ENCODE measurements around the gene EED.
"Not testable (repeated sequence)": the region's sequence is repeated elsewhere in the genome, so short reads cannot be mapped to it uniquely, and the experiment has no call there.

The EED gene

DNA sequence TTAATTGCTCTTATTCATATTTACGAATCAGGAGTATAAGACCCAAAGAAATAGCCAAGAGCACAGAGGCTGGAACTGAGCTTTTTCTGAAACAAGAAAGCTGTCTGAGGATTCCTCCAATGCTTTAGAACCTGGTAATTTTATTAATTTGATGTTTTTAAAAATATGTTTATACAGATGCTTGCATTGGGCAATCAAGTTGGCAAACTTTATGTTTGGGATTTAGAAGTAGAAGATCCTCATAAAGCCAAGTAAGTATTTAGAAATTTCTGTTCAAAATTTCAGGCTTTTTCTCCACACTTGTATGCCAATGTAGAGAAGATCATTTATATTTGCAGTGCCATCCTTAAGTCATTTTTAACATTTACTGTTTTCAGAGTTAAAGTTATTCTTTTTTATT lies 33.2 kb downstream of the EED start:
- H3K4me1 ChIP-seq (ENCODE audit: insufficient read depth, poor library complexity, severe bottlenecking) = no peaks in the 10 kb centered on the region
- no peak overlapping the region for H3K27ac ChIP-seq (ENCODE audit: poor library complexity, severe bottlenecking)
- H3K4me3 ChIP-seq (ENCODE audit: severe bottlenecking) = no peak overlapping the region
- ATAC-seq (ENCODE audit: low read depth) (no peak), DNase-seq (ENCODE audit: low spot score) (no peak)
- H3K9me3 ChIP-seq (ENCODE audit: severe bottlenecking) = no peaks in the 10 kb centered on the region
- peaks cover 52% of the 10 kb centered on the region for H3K36me3 ChIP-seq (ENCODE audit: low read depth)
- H3K27me3 ChIP-seq (ENCODE audit: insufficient read depth, poor library complexity, severe bottlenecking) = no peaks in the 10 kb centered on the region
- no peak for TF ChIP-seq CTCF (IDR thresholded peaks at IDR 0.05; ENCODE audit: poor library complexity, severe bottlenecking)

GRCh38 chr11:86278226-86278625 lies 33.7 kb downstream of the EED start:
- Histone ChIP-seq H3K4me1 (ENCODE audit: insufficient read depth, poor library complexity, severe bottlenecking) (no peaks in the 10 kb centered on the region), H3K27me3 (ENCODE audit: insufficient read depth, poor library complexity, severe bottlenecking) (no peaks in the 10 kb centered on the region), H3K27ac (ENCODE audit: poor library complexity, severe bottlenecking) (no peak overlapping the region), H3K36me3 (ENCODE audit: low read depth) (peaks cover 48% of the 10 kb centered on the region), H3K9me3 (ENCODE audit: severe bottlenecking) (no peaks in the 10 kb centered on the region), H3K4me3 (ENCODE audit: severe bottlenecking) (no peak overlapping the region)
- ATAC-seq (ENCODE audit: low read depth) = no peak
- DNase-seq (ENCODE audit: low spot score) = no peak
- no peak for TF ChIP-seq CTCF (IDR thresholded peaks at IDR 0.05; ENCODE audit: poor library complexity, severe bottlenecking)

DNA sequence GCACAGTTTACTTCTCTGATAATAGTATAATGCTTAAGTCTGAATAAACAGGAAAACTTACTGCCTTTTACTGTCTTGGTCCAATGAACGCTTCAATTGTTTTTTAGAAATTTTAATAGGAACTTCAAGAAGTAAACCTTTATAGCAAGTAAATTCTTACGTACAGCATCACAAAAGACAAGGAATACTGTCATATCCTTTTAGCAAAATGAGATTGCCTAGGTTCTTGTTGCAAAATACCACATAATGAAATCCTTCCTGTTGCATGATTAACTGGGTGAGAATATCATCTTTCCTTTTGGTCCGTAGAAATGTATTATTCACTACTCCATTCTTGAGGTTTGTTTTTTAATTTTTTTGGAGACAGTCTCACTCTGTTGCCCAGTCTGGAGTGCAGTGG lies 35.2 kb downstream of the EED start:
- ATAC-seq (ENCODE audit: low read depth) = no peak
- DNase-seq (ENCODE audit: low spot score) = no peak
- H3K4me1 ChIP-seq (ENCODE audit: insufficient read depth, poor library complexity, severe bottlenecking) = no peaks in the 10 kb centered on the region
- H3K27me3 ChIP-seq (ENCODE audit: insufficient read depth, poor library complexity, severe bottlenecking) = no peaks in the 10 kb centered on the region
- peaks cover 43% of the 10 kb centered on the region for H3K36me3 ChIP-seq (ENCODE audit: low read depth)
- H3K4me3 ChIP-seq (ENCODE audit: severe bottlenecking) = no peak overlapping the region
- no peak overlapping the region for H3K27ac ChIP-seq (ENCODE audit: poor library complexity, severe bottlenecking)
- no peaks in the 10 kb centered on the region for H3K9me3 ChIP-seq (ENCODE audit: severe bottlenecking)
- no peak for TF ChIP-seq CTCF (IDR thresholded peaks at IDR 0.05; ENCODE audit: poor library complexity, severe bottlenecking)

- Histone ChIP-seq H3K27ac (ENCODE audit: poor library complexity, severe bottlenecking) (no peak overlapping the region), H3K27me3 (ENCODE audit: insufficient read depth, poor library complexity, severe bottlenecking) (no peaks in the 10 kb centered on the region), H3K36me3 (ENCODE audit: low read depth) (no peaks in the 10 kb centered on the region), H3K4me3 (ENCODE audit: severe bottlenecking) (no peak overlapping the region), H3K9me3 (ENCODE audit: severe bottlenecking) (no peaks in the 10 kb centered on the region), H3K4me1 (ENCODE audit: insufficient read depth, poor library complexity, severe bottlenecking) (no peaks in the 10 kb centered on the region)
- DNase-seq (ENCODE audit: low spot score) (no peak), ATAC-seq (ENCODE audit: low read depth) (no peak)
- TF ChIP-seq CTCF (IDR thresholded peaks at IDR 0.05; ENCODE audit: poor library complexity, severe bottlenecking) = no peak
Measured at GRCh38 chr11:86287468-86287796, 42.9 kb downstream of the EED start.

DNA sequence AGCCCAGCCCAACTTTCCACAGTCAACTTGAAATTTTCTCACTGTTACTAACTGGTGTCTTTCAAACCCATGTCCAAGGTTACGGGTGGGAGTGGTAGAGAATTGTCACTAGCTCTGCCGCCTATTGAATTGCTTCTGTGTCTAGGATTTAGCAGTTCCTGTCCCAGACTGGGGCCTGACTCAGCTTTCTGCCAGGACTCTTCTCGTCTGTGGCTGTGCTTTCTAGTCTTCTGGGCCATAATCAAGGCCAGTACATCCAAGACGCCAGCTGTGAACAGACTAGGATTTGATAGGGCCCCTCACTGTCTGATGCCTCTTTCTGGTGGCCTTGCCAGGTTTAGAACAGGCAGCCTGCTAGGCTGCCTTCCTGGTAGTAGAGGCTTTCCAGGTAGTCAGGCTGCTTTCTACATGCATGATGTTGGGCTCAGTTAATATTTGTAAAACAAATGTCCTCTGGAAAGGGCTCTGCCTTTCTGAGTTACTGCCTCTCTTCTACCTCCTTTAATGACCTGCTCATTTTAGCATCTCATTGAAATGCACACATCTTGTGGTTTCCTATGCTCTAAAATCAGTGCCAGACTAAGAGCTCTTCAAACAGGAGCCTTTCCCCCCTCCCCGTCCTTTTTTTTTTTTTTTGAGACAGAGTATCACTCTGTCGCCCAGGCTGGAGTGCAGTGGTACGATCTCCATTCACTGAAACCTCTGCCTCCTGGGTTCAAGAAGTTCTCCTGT lies 44.4 kb downstream of the EED start:
- Histone ChIP-seq H3K27me3 (ENCODE audit: insufficient read depth, poor library complexity, severe bottlenecking) (no peaks in the 10 kb centered on the region), H3K36me3 (ENCODE audit: low read depth) (no peaks in the 10 kb centered on the region), H3K4me1 (ENCODE audit: insufficient read depth, poor library complexity, severe bottlenecking) (no peaks in the 10 kb centered on the region), H3K27ac (ENCODE audit: poor library complexity, severe bottlenecking) (no peak overlapping the region), H3K9me3 (ENCODE audit: severe bottlenecking) (no peaks in the 10 kb centered on the region), H3K4me3 (ENCODE audit: severe bottlenecking) (no peak overlapping the region)
- ATAC-seq (ENCODE audit: low read depth) (no peak), DNase-seq (ENCODE audit: low spot score) (no peak)
- TF ChIP-seq CTCF (IDR thresholded peaks at IDR 0.05; ENCODE audit: poor library complexity, severe bottlenecking) = no peak

- DNase-seq (ENCODE audit: low spot score); H3K4me1 ChIP-seq (ENCODE audit: insufficient read depth, poor library complexity, severe bottlenecking): not testable (repeated sequence)
Measured at GRCh38 chr11:86289508-86290280, 45.1 kb downstream of the EED start.

More at GRCh38 chr11:86289508-86290280, 45.1 kb downstream of the EED start:
- not testable (repeated sequence) for H3K27ac ChIP-seq (ENCODE audit: poor library complexity, severe bottlenecking); H3K4me3 ChIP-seq (ENCODE audit: severe bottlenecking); H3K36me3 ChIP-seq (ENCODE audit: low read depth); H3K9me3 ChIP-seq (ENCODE audit: severe bottlenecking); H3K27me3 ChIP-seq (ENCODE audit: insufficient read depth, poor library complexity, severe bottlenecking)
- ATAC-seq (ENCODE audit: low read depth) = 0 out of 3 replicates have a peak, but pooled peaks have one; percentile 30
